SIG-M5 treated with dmso at 0.1 percent for 504 hours (cell line): ENCODE data around the gene IFNL2.
"Not testable (repeated sequence)": the region's sequence is repeated elsewhere in the genome, so short reads cannot be mapped to it uniquely, and the experiment has no call there.

ENCODE experiments used
- DNase-seq: peaks from one replicate; lab custom pipeline; 2025; ENCODE audit not compliant: unreplicated experiment; lab: John Stamatoyannopoulos, UW

The IFNL2 gene

GRCh38 chr19:39252458-39252857, 15.7 kb upstream of the IFNL2 start:
- DNase-seq: no peak

- DNase-seq: no peak
Observed at GRCh38 chr19:39253374-39254149, 14.6 kb upstream of the IFNL2 start.

DNA sequence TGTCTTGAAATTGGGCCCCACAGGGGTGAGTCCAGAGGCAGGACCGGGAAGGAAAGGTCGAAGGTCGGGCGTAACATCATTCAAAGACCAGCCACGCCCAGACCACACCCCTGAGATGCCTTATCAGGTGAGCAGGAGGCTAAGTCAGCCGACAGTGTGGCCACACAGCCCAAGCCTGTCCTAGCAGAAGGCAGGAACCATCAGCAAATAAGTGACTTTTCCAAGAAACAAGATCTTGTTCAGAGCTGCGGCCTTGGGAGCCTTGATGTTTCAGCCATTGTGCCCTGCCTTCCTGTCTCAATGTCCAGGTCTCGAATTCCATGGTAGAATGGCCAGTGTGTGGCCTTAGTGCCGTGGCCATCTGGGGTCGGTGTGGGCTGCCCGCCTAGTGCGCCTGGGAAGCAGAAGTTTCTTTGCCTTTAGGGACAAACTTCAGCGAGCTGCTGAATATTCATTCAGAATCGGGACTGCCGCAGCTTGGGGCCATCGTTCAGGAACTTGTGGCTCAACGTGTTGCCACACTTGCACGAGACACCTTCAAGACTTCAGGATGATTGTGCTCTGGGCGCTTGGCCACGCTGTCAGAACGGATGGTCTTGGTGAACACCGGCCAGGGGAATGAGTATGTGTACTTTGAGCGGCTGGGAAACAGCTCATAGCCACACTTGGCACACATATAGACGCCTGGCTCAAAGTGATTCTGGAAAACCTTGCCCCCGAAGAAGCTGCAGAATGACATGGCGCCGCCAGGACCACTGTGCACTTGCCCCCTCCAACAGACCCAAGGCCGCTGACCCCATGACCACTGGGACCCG, 13.5 kb upstream of the IFNL2 start:
- no peak for DNase-seq

DNA sequence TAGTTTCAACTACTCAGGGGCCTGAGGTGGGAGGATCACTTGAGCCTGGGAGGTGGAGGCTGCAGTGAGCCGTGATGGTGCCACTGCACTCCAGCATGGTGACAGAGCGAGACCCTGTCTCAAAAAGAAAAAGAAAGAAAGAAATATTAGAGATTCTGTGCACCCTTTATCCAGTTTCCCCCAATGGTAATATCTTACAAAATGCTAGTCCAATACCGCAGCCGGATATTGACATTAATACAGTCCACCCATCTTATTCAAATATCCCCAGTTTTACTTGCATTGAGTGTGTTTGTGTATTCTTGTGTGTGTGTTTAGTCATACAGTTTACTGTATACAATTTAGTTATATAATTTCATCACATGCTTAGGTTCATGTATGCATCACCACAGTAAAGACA, 11.0 kb upstream of the IFNL2 start:
- no peak for DNase-seq

GRCh38 chr19:39261704-39262103, 6.5 kb upstream of the IFNL2 start:
- no peak for DNase-seq

DNA sequence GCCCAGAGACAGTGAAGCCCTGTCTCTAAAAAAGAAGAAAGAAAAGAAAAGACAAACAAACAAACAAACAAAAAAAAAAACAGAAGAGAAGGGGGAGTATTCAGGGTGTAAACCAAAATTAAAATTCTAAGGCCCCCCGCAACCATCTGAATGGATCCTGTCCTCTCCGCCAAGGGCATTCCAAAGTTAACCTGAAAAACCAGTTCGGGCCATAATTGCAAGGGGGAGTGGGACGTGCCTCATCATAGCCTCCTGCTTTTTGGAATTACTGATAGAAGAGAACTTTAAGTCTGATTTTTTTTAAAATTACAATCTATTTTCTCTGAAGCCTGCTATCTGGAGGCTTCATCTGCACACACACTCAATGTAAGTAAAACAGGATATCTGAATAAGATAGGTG, 5.7 kb upstream of the IFNL2 start:
- DNase-seq: no peak

DNA sequence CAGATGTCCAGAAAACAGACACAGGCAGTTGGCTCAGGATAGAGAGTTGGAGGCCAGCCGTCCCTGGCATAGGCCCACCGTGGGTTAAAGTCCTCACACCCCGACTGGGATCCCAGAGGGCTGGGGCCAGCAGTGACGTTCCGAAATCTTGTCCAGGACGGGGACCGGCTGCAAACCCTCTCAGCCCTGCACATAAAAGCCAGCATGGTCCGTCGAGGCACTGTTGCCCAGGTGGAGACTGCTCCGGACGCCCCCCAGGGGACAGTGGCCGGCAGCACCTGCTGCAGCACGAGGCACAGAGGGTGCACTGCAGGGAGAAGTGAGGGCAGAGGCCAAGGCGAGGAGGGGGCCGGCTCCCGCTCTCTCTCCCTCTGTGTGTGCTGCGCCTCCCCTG, 4.3 kb upstream of the IFNL2 start:
- DNase-seq: no peak

GRCh38 chr19:39264306-39265290, 3.6 kb upstream of the IFNL2 start:
- no peak for DNase-seq

DNA sequence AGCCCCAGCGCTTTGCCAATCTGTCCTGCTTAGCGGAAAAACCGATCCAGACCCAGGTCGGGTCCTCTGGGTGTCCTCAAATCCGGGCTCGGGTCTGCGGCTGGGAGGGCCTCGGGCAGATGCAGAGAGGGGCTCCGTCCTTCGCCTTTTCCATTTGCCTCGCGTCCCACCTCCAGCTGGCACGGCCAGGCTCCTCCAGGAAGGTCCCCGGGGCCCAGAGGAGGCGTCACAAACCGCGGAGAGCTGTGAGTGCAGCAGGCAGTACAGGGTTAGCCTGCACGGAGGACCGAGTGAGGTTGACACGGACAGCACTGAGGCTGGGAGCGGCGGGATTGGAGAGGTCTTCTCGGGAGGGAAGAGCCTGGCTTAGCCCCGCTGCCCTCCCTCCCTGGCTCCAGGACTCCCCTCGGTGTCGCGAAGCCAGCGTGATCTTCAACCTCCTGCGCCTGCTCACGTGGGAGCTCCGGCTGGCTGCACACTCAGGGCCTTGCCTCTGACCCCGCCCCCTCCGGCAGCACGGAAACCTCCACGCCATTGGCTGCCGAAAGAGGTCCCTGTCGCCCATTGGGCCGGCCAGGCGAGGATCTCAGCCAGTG, 2.8 kb upstream of the IFNL2 start:
- DNase-seq: no peak

DNA sequence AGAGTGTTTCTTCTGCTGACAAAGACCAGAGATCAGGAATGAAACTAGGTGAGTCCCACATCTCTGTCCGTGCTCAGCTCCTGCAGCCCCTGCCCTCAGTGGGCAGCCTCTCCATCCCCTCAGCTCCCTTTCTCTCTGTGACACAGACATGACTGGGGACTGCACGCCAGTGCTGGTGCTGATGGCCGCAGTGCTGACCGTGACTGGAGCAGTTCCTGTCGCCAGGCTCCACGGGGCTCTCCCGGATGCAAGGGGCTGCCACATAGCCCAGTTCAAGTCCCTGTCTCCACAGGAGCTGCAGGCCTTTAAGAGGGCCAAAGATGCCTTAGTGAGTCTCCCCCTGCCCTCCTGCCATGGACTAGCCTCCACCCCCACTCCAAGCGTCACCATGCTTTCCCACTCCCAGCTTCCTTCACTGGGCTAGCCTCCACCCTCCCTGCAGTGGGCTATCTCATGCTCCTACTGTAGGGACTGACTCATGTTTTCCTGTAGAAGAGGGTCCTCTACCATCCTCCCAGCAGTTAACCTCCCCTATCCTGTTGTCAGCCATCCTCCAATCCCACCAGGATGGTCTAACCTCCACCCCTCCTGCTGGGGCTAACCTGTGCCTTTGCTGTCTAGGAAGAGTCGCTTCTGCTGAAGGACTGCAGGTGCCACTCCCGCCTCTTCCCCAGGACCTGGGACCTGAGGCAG, 481 bp downstream of the IFNL2 start:
- not testable (repeated sequence) for DNase-seq

DNA sequence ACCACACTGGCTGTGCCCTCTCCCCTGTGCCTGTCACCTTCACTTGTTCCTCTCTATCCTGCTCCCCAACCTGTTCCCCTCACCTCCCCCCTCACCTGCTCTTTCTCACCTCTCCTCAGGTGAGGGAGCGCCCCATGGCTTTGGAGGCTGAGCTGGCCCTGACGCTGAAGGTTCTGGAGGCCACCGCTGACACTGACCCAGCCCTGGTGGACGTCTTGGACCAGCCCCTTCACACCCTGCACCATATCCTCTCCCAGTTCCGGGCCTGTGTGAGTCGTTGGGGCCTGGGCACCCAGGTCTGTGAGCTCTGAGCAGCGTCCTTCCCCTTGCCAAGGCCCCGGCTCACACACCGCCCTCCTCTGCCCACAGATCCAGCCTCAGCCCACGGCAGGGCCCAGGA, 1.2 kb downstream of the IFNL2 start:
- DNase-seq: not testable (repeated sequence)

DNA sequence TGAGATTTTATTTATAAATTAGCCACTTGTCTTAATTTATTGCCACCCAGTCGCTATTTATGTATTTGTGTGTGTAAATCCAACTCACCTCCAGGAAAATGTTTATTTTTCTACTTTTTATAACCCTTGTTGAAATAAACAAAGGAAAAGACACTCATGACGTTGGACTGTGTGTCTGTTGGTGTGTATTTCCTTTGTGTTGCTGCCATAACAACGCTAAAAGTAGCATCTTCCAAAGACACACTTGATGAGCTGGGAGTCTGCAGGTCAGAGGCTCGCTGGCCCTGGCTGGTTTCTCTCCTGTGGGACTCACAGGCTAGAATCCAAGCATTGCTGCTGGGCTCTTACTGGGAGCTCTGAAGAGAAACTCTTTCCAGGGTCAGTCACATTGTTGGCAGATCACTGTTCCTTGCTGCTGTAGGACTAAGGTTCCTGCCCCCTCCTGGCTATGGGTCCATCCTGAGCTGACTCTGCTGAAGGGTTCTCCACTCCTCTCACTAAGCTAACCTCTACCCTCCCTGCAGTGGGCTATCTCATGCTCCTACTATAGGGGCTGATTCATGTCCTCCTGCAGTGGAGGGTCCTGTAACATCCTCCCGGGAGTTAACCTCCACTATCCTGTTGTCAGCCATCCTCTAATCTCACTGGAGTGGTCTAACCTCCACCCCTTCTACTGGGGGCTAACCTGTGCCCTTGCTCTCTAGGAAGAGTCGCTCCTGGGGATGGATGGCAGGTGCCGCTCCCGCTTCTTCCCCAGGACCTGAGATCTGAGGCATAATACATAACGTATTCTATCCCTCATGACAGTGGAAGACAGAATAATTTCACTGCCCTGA, 2.1 kb downstream of the IFNL2 start:
- DNase-seq: no peak

- not testable (repeated sequence) for DNase-seq
Observed at GRCh38 chr19:39273859-39274258, 5.7 kb downstream of the IFNL2 start.

DNA sequence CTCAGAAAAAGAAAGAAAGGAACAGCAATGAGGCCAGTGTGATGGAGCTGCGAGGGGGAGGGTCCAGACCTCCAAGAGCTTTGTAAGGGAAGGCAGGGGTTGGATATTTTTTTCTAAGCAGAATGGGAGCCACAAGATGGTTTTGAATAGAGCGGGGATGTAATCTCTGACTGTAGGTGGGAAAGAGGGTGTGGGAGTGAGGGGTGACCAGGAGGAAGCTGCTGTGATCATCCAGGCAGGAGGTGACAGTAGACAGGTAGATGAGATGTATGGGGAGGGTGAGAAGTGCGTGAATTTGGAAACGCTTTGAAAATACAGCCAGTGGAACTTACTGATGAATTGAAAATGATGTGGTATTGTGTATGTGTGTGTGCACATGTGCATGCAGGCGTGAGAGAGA, 7.4 kb downstream of the IFNL2 start:
- DNase-seq: no peak

DNA sequence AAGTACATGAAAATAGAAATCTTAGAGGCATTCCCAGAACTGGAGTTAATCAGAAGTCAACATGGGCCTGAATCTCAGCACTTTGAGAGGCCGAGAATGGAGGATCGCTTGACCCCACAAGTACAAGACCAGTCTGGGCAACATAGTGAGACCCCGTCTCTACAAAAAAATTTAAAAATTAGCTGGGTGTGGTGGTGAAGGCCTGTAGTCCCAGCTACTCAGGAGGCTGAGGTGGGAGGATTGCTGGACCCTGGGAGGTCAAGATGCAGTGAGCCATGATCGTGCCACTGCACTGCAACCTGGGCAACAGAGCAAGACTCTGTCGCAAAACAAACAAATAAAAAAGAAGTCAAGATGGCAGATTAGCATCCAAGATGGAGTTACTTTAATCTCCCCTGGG, 8.5 kb downstream of the IFNL2 start:
- DNase-seq: no peak

DNA sequence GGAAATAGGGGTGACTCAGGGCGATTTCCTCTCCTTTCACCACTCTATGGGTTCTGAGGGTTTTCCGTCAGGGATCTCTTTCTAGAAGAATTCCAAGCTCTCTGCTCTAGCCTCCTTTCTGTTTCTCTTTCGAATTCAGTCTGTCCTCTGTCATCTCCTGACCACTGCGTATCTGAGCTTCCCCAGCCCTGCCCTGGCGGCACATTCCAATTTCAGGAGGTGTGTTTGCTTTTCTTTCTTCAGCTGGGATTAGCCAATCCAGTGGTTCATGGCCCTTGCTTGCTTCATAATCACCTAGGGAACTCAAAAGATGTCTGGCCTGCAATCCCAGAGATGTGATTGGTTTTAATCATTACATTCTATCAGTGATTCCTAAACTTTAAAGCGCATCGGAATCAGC, 9.4 kb downstream of the IFNL2 start:
- DNase-seq: no peak

DNA sequence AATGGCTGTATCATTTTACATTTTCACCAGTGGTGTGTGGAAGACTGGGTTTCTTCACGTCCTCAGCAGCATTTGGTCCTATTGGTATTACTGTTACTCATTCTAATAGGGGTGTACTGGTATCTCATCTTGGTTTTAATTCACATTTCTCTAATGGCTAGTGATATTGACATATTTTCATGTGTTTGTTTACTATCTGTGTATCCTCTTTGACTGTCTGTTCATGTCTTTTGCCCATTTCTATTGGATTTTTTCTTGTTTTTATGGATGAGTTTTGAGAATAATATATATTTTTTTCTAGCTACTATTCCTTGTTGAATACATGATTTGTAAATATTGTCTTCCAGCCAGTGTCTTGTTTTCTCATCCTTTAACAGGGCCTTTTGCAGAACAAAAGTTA, 13.8 kb downstream of the IFNL2 start:
- DNase-seq: no peak

DNA sequence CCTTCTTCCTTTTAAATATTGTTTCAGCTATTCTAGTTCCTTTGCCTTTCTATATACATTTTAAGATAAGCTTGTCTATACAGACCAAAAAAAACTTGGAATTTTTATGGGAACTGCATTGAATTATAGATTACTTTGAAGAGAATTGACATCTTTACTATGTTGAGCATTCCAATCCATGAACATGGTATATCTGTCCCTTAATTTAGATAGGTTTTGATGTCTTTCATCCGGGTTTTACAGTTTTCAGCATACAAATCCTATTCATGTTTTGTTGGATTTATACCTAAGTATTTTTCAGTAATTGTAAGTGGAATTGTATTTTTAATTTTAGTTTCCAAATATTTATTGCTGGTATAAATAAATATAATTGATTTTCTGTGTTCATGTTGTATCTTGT, 15.8 kb downstream of the IFNL2 start:
- DNase-seq: no peak

DNA sequence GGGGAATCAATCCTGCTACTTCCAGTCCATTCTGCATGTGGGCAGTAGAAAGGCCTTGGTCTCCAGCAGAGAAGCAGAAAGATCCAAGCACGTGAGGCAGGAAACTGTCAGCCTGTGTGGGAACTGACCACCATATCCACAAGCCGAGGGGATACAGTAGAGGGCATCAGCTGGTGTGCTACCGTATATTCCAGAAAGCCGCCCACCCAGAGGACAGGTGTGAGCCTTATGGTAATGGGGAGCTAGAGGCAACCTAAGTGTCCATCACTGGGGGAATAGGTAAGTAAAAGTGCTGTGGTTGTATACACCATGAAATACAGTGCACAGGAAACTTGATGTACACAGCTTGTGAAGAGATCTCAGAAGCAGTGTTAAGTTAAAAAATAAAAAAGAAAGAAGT, 25.2 kb downstream of the IFNL2 start:
- no peak for DNase-seq
